Measurements from ENCODE around the gene RAG1. TPM values are rescaled to one million over a fixed set of nuclear protein-coding genes. Genes with fewer than 3 reads are reported as not detected.

RAG1 gene
- total RNA-seq (2021): 0.07 and 0.11 TPM in 2 replicates
- percentile 16 among the genes with signal in this experiment for Bru-seq, nascent RNA
- BruChase-seq, experiment 1, labeled RNA remaining after a 2-hour chase: percentile 26 among the genes with signal in this experiment
- percentile 19 among the genes with signal in this experiment for BruChase-seq, experiment 2, labeled RNA remaining after a 6-hour chase
- long read RNA-seq: 0 reads

DNA sequence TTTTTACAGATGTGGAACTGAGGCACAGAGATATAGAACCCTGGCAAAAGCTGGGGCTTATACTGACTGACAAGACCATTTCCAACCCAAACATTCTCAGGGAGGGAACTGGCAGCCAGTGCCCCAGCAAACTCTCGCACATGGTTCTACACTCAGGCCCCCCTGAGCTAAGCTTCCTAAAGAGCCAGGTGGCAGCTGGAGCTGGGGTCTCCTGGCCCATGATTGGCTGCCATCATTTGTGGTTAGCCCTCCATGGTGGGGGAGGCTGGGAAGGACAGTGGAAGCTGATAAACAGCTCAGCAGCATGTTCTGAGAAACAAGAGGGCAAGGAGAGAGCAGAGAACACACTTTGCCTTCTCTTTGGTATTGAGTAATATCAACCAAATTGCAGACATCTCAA is at the start of gene RAG1:
Gene RAG1, plus strand, starts transcription at position 314 of the 400 bp plus-strand sequence. CDS start 5,298 bp downstream, outside the sequence.
- ChIA-PET POLR2A (ENCODE audit: low non-redundant PET) (no interaction called here), CTCF (interaction anchor here (6.3 kb wide), 1 partner anchor 180 kb away, joined by 115 read pairs; no protein-coding TSS in a partner anchor)
- Histone ChIP-seq H3K9me3 (ENCODE audit: low read depth, low read length, poor library complexity, severe bottlenecking) (no peaks in the 10 kb centered on the region), H3K27me3 (replicated peaks; ENCODE audit: insufficient read depth, low read depth, low read length, poor library complexity) (peaks cover 69% of the 10 kb centered on the region), H3K4me3 (ENCODE audit: low read depth, low read length, poor library complexity, severe bottlenecking) (no peak within 1 kb of the TSS), H3K4me1 (ENCODE audit: insufficient read depth, low read length, poor library complexity, severe bottlenecking) (no peaks in the 10 kb centered on the region), H3K36me3 (ENCODE audit: insufficient read depth, low read length, poor library complexity, severe bottlenecking) (no peaks in the 10 kb centered on the region), H3K27ac (ENCODE audit: low read depth, low read length, poor library complexity, severe bottlenecking) (no peak within 1 kb of the TSS)
- intact Hi-C loops (cut with micrococcal nuclease; ENCODE audit: unreplicated experiment): no loop called here
- no TSS peak for BruUV-seq (replicated peaks)
- DNase-seq (ENCODE audit: low spot score): no peak
- TF ChIP-seq EZH2 (IDR thresholded peaks at IDR 0.05; ENCODE audit: borderline replicate concordance, low read depth, low read length, poor library complexity, severe bottlenecking): no peak

DNA sequence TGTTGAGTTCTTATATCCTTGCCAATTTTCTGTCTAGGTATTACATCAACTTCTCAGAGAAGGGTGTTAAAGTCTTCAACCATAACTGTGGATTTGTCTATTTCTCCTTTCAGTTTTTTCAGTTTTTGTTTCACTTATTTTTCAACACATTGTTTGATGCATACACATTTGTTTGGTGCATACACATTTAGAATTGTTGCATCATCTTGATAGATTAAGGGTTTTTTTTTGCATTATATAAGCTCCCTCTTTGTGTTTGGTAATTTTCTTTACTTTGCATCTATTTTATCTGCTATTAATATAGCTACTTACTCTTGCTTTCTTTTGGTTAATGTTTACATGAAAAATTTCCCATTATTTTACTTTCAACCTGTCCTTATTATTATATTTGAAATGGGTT is 37.0 kb upstream of the RAG1 start:
- no peaks in the 10 kb centered on the region for H3K9me3 ChIP-seq (ENCODE audit: low read depth, low read length, poor library complexity, severe bottlenecking)
- CTCF ChIA-PET: no interaction called here
- DNase-seq (ENCODE audit: low spot score): no peak
- BruUV-seq (replicated peaks): no TSS peak
- intact Hi-C loops (cut with micrococcal nuclease; ENCODE audit: unreplicated experiment): no loop called here
- no peak overlapping the region for H3K27ac ChIP-seq (ENCODE audit: low read depth, low read length, poor library complexity, severe bottlenecking)
- H3K4me3 ChIP-seq (ENCODE audit: low read depth, low read length, poor library complexity, severe bottlenecking): no peak overlapping the region
- H3K27me3 ChIP-seq (replicated peaks; ENCODE audit: insufficient read depth, low read depth, low read length, poor library complexity): no peaks in the 10 kb centered on the region
- H3K4me1 ChIP-seq (ENCODE audit: insufficient read depth, low read length, poor library complexity, severe bottlenecking): peaks cover 3% of the 10 kb centered on the region
- no peak for TF ChIP-seq EZH2 (IDR thresholded peaks at IDR 0.05; ENCODE audit: borderline replicate concordance, low read depth, low read length, poor library complexity, severe bottlenecking)
- POLR2A ChIA-PET (ENCODE audit: low non-redundant PET): no interaction called here
- H3K36me3 ChIP-seq (ENCODE audit: insufficient read depth, low read length, poor library complexity, severe bottlenecking): no peaks in the 10 kb centered on the region

DNA sequence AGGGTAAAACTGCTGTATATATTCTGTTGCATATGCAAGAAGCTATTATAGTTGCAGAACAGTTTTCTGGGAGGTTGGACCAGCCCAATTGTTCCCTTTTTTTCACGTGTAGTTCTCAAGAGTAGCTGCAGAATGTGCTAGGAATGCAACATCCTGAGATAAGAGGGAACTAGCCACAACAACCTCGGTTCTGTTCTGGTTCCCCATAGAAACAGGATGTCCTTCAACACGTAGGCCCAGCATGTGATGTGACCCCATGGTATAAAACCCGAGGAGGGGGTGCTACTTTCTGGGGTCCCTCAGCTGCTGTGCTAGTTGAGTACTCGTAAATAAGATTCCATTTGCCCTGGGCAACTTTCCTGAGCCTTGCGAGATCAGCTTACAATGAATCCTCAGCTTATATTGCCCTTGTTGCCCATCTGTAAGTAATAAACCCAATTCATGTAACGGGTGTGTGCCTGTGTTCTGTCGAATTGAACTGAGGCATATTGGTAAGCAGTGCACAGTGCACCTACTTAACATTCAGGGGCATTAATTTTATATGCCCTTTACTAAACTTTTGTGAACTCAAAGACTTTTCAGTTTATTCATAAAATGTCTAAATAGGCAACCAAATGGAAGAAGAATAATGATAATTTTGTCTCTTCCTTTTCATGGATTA is 34.7 kb upstream of the RAG1 start:
- H3K9me3 ChIP-seq (ENCODE audit: low read depth, low read length, poor library complexity, severe bottlenecking): no peaks in the 10 kb centered on the region
- H3K27me3 ChIP-seq (replicated peaks; ENCODE audit: insufficient read depth, low read depth, low read length, poor library complexity): no peaks in the 10 kb centered on the region
- no peak overlapping the region for H3K4me3 ChIP-seq (ENCODE audit: low read depth, low read length, poor library complexity, severe bottlenecking)
- H3K4me1 ChIP-seq (ENCODE audit: insufficient read depth, low read length, poor library complexity, severe bottlenecking): peaks cover 3% of the 10 kb centered on the region
- no peaks in the 10 kb centered on the region for H3K36me3 ChIP-seq (ENCODE audit: insufficient read depth, low read length, poor library complexity, severe bottlenecking)
- CTCF ChIA-PET: no interaction called here
- no TSS peak for BruUV-seq (replicated peaks)
- DNase-seq (ENCODE audit: low spot score): no peak
- POLR2A ChIA-PET (ENCODE audit: low non-redundant PET): no interaction called here
- no peak for TF ChIP-seq CTCF (conservative IDR thresholded peaks at IDR 0.05; ENCODE audit: low read depth, low read length)
- no peak for TF ChIP-seq EZH2 (IDR thresholded peaks at IDR 0.05; ENCODE audit: borderline replicate concordance, low read depth, low read length, poor library complexity, severe bottlenecking)
- no peak overlapping the region for H3K27ac ChIP-seq (ENCODE audit: low read depth, low read length, poor library complexity, severe bottlenecking)
- intact Hi-C loops (cut with micrococcal nuclease; ENCODE audit: unreplicated experiment): no loop called here

- ChIA-PET POLR2A (ENCODE audit: low non-redundant PET) (no interaction called here), CTCF (no interaction called here)
- intact Hi-C loops (cut with micrococcal nuclease; ENCODE audit: unreplicated experiment): no loop called here
- TF ChIP-seq CTCF (conservative IDR thresholded peaks at IDR 0.05; ENCODE audit: low read depth, low read length): no peak
- no peak for TF ChIP-seq EZH2 (IDR thresholded peaks at IDR 0.05; ENCODE audit: borderline replicate concordance, low read depth, low read length, poor library complexity, severe bottlenecking)
- DNase-seq (ENCODE audit: low spot score): no peak
- no peaks in the 10 kb centered on the region for H3K36me3 ChIP-seq (ENCODE audit: insufficient read depth, low read length, poor library complexity, severe bottlenecking)
- H3K9me3 ChIP-seq (ENCODE audit: low read depth, low read length, poor library complexity, severe bottlenecking): no peaks in the 10 kb centered on the region
- no peaks in the 10 kb centered on the region for H3K27me3 ChIP-seq (replicated peaks; ENCODE audit: insufficient read depth, low read depth, low read length, poor library complexity)
- H3K27ac ChIP-seq (ENCODE audit: low read depth, low read length, poor library complexity, severe bottlenecking): no peak overlapping the region
- H3K4me1 ChIP-seq (ENCODE audit: insufficient read depth, low read length, poor library complexity, severe bottlenecking): peaks cover 3% of the 10 kb centered on the region
- BruUV-seq (replicated peaks): no TSS peak
- no peak overlapping the region for H3K4me3 ChIP-seq (ENCODE audit: low read depth, low read length, poor library complexity, severe bottlenecking)
These were observed 33.4 kb upstream of the RAG1 start for GRCh38 chr11:36534276-36534840.
